NCI-H226 (cell line): Measurements from ENCODE around the gene RERE.
"Not testable (repeated sequence)": the region's sequence is repeated elsewhere in the genome, so short reads cannot be mapped to it uniquely, and the experiment has no call there.

Experiments
- DNase-seq: peaks from one replicate; pipeline ENCODE4 v3.0.0-alpha.2; 2015

RERE gene

DNA sequence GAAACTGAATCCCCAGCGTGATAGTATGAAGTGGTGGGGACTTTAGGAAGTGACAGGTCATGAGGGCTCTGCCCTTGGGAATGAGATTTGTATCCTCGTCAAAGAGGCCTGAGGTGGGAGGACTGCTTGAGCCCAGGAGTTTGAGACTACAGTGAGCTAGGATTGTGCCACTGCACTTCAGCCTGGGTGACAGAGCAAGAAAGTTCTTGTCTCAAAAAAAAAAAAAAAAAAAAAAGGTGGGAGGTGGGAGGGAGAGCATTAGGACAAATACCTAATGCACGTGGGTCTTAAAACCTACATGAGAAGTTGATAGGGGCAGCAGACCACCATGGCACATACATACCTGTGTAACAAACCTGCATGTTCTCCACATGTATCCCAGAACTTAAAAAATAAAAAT, 24.0 kb upstream of the RERE start:
- DNase-seq, result no peak

DNA sequence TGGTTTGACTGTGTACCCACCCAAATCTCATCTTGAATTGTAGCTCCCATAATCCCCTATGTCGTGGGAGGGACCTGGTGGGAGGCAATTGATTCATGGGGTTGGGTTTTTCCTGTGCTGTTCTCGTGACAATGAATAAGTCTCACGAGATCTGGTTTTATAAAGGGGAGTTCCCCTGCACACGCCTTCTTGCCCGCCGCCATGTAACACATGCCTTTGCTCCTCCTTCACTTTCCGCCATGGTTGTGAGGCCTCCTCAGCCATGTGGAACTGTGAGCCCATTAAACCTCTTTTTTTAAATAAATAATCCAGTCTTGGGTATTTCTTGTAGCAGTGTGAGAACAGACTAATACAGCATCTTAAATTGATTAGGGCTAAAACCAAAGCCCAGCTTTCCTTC, 22.6 kb upstream of the RERE start:
- no peak for DNase-seq

DNA sequence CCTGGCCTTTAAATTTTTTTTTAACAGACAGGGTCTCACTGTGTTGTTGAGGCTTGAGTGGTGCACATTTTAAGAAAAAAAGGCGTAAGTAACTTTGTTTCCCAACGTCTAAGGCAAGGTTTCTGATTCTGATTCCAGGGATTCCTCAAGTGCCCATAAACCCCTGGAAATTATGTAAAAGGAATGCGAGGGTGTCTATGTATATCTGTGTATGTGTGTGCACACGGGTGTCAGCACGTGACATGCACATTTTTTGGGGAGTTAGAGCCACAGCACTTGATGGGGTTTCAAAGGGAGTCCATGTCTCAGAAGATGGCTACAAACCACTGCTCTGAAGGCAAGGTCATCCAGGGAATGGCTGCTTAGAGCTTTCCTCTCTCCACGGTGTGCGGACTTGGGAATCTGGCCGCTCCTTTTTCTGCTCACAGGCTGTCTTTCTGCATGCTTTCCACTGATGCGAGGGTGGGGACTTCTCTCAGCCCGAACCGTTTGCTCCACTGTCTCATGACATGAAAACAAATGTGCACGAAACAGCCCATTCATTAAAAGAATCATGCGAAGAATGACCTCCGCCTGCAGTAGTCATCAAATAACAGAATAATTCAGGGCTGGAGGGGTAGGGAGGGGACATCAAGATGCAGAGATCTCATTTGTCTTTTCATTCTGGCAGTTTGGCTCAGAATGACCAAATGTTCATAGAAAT, 18.7 kb upstream of the RERE start:
- no peak for DNase-seq

DNA sequence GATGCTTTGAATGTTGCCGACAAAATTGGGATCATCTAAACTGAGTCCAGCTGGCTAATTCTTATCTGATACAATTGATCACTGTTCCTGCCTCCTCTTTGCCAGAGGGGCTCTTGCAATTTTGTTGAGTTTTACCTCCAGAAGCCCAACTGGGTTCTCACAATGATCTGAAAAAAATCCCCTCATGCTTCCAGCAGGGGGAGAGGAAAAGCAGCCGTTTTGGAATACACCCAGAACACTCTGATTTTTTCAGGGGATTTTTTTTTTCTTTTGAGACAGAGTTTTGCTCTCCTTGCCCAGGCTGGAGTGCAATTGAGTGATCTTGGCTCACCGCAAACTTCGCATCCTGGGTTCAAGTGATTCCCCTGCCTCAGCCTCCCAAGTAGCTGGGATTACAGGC, 13.9 kb upstream of the RERE start:
- DNase-seq, result no peak

DNA sequence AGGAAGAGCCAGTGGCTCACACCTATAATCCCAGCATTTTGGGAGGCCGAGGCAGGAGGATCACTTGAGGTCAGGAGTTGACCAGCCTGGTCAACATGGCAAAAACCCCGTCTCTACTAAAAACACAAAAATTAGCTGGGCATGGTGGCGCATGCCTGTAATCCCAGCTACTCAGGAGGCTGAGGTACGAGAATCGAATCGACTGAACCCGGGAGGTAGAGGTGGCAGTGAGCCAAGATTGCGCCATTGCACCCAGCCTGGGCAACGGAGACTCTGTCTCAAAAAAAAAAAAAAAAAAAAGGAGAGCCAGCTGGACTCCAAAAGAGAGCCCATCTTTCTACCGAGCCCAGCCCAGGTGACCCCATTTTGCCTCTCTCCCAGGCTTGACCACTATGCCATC, 13.3 kb upstream of the RERE start:
- DNase-seq, result not testable (repeated sequence)

DNA sequence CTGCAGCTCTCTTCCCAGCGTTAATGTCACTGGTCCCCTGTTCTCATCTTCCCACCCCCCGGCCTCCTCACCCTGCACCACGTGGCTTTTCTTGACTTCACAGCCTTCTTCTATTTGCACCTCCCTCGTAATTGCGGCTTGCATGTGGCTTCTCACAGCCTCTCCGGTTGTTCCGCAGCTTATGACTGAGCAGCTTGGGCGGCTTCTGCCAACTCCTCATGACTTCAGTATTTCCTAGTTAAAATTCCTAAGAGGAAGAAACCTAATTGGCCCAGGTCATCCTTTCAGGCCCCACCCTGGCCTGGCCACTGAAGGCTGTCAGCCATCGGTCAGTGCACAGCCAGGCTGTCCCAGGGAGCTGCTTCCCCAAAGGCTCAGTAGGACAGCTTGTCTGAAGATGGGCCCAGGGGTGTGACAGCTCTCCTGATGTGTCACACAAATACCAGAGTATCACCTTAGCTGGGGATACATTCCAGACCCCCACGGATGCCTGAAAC, 8.6 kb upstream of the RERE start:
- peak; percentile 37 for DNase-seq

DNA sequence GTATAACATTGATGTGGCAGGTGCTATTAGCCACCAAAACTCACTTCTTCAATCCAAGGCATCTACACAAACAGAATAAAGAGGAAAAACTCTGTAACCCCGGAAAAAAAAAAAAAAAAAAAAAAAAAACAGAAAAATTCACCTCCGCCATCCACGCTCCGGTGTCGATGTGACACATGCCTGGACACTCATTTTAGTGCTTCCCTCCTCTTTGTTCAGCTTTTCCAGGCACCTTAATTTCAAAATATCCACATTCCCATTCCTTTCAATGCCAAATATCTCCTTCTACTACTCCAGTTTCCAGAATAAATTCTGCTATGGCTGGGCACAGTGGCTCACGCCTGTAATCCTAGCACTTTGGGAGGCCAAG, 5.8 kb upstream of the RERE start:
- no peak for DNase-seq

DNA sequence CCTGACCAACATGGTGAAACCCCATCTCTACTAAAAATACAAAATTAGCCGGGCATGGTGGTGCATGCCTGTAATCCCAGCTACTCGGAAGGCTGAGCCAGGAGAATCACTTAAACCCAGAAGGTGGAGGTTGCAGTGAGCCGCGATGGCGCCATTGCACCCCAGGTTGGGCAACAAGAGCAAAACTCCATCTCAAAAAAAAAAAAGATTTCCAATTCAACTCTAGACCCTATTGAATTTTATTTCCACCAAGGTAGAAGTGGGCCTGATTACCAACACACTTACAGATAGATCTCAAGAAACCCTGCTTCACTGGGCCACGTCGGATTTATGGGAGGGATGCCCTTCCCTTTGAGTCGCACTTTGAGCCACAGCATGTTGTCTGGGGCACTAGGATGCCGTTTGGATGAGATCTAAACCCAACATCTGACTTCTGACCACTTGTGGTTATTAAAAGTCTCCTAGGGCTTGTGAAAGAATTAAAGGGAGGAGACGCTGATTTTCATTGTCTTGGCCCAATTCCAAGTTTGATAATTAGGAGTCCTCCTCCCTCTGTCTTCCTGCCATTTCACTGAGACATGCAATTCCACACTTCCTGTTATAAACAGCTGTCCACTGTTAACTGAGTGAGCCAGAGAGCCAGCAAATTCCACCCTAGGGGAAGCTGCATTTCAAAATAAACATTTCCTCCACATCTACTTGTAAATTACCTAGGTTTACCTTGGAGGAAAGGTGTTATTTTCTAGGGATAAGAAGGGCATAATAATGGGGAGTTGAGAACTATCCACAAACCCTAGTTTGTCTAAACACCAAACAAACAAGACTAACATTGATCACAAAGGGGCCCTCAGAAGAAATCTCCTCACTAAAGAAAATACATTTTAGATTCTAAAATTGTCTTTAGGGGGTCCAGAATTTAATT, 5.2 kb upstream of the RERE start:
- peak; percentile 76 for DNase-seq

DNA sequence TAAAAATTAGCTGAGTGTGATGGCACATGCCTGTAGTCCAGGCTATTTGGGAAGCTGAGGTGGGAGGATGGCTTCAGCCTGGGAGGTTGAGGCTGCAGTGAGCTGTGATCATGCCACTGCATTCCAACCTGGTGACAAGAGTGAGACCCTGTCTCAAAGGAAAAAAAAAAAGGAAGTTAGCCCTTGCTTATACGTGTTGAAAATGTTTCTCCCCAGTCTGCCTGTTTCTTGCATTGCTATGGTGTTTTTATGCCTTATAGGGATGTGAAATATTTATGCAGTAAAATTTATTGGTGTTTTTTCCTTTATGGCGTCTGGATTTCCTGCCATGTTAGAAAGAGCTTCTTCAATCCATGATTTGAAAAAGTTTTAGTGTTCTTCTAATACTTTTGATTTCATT, 3.6 kb upstream of the RERE start:
- no peak for DNase-seq

DNA sequence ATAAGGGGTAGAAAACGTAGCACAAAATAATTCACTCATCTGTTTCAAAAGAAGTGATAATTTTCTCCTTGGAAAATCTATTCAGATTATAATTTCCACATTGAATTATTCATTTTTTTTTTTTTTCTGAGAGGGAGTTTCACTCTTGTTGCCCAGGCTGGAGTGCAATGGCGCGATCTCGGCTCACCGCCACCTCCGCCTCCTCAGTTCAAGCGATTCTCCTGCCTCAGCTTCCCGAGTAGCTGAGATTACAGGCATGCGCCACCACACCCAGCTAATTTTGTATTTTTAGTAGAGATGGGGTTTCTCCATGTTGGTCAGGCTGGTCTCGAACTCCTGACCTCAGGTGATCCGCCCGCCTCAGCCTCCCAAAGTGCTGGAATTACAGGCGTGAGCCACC, 1.3 kb upstream of the RERE start:
- DNase-seq, result not testable (repeated sequence)

DNA sequence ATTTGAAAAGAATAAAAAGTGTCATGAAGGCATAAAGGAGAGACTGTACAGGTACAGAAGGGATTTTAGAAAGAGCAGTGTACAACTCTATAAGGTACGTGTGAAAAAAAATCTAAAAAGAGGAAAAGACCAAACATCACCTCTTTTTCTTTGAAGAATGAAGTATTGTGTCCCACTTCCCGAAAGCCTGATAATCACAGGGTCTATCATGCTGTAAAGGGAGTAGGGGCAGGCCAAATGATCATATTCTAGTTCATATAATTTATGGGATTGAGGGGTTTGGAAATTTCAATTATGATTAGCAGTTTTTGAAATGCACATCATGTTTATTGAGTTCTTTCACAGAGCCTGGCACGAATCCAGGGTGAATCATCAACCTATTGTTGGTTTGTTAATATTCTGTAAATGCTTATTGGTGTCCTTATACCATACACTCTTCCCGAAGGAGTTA, 910 bp upstream of the RERE start:
- peak; percentile 15 for DNase-seq

DNA sequence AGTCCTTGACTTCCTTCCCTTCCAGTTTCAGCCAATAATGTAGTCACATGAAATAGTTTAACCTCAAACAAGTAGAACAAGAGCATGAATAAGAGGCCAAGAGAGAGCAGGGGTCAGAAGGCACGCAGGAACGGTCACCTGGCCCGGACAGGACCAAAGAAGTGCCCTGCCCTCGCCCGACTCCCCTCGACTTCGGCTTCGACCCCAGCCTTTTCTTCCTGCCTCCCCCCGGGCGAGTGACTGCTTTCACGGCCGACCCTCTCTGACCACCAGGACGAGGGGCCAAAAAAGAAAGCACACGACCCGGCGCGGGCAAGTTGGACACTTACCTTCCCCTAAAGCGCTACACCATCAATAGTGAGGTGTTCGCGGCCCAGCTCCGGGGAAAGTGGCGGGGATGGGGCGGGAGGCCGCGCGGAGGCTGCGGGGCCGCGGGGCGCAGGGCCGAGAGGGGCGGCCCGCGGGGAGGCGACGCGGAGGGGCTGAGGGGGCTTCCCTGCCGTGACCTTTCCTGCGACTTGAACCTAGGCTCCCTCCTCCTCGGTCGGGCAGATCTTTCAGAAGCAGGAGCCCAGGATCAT, 519 bp downstream of the RERE start:
- no peak for DNase-seq

DNA sequence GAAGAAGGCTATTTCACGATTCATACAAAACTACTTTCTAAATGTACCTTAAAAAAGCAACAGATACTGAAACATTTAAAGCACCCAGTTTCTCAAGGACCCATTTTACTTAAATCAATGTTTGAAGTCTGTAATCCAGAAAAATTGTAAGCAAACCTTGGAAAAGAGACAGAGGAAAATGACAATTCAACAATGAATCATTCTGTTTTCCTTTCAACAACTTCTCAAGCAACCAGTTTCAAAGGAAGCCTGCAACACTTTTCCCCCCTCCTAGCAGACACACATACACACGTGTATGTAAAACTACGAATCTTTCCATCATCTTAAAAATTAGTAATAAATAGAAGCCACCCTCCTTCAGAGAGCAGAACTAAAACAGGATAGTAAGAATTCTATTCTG, 1.2 kb downstream of the RERE start:
- DNase-seq, result no peak

DNA sequence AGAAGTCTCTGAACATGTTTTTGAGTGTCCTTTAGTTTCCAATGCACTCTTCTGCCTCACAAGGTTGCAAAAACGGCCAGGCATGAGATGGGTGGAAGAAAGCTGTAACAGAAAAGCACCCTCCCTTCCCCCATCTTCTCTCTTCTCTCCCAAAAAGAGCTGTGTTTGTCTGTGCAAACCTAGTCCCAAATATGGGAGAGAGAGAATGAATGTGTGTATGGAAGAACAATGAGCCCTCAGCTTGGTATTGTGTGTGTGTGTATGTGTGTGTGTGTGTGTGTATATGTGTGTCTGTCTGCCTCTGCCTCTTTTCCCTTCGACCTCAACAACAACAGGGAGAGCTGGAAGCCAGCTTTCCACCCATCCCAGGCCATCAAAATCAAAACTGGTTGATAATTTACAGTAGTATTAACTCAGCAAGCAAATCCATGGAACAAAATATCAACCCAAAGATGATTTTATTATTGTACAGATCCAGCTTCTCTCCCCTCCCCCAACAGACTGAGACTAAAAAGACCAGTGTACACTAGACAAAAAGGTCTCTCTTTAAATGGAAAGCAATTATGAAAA, 1.8 kb downstream of the RERE start:
- DNase-seq, result no peak

DNA sequence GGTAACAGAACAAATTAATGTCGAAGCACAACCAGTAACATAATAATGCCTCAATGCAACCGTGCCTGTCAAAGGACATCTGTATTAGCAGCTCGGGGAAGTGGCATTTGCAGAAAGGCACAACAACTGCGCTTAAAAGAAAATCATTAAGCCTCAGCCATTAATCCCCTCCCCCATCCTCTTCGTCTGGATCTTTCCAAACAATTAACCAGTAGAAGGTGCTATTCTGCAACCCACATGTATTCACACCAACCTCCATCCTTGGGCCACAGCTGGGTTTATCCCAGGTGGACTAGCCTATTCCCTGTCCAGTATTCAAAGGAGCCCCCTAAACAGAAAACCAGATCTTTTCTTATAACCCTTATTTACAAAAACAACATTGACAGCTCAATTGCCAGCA, 2.6 kb downstream of the RERE start:
- no peak for DNase-seq

DNA sequence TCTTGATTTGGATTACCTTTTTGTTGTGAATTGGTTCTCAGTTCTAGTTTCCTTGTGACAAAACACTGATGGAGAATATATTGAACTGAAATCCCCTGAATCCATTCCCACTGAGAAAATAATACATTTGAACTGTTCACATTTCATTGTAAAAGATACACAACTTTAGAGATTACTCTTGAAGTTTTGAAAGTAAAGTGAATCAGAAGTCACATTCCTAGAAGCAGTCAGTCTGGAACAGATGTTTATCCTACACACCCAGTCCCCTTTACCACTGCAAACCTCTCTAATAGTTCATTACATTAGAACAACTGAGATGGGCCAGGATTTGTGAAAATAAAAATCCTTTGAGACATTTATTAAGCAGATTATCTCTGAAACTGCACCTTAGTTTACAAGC, 3.4 kb downstream of the RERE start:
- no peak for DNase-seq

DNA sequence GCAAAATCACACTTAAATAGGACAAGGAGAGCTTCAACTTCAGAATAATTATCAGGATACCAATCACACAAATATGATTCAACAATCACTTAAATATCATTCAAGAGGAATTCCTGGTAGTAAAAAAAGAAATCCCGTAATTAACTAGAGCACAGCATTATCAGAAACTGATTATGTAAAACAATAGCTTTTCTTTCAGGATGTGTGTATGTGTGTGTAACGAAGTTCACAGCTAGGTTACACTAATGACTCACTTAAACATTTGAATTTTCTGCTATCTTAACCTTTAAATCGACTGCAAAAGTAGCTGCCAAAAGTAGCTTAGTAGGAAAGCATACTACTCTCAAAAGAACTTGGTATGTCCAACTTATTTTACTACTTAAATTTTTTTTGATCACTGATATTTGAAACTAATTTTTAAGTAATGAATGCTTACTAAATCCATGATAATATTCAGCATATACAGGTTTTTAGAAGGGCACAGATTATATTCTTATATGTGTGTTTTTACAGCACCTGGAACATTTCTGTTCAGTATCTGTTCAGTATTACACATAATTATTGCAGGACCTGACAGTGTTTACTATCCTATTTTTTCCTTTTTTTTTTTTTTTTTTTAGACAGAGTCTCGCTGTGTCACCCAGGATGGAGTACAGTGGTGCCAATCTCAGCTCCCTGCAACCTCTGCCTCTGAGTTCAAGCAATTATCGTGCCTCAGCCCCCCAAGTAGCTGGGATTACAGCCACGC, 4.2 kb downstream of the RERE start:
- DNase-seq, result no peak

DNA sequence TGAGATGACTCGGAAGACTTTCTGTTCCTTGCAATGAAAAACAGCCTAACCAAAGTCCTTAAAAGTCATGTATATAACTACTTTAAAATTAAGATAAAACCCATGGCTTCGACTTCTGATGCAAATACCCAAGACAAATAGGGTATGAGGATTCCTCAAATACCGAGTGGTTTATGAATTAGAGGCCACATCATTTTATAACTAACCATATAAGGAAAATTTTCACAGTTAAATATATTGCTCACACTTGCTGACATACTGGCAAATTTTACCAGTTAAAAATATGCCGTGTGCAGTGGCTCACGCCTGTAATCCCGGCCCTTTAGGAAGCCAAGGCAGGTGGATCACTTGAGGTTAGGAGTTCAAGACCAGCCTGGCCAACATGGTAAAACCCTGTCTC, 5.4 kb downstream of the RERE start:
- no peak for DNase-seq

DNA sequence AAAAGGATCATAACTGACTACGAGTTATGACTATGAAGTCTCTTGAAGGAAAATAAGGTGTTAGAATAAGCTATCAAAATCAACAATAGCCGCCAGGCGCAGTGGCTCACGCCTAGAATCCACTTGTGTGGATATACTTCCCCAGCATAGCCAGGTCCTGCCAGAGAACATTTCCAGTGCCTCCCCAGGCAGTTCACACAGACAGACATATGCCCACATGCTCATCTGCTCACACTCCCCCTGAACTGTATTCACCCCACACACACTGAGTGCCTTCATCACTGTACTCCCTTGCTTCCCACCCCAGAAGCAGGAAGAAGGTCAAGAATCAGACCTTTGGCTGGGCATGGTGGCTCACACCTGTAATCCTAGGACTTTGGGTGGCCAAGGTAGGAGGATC, 6.5 kb downstream of the RERE start:
- DNase-seq, result no peak

DNA sequence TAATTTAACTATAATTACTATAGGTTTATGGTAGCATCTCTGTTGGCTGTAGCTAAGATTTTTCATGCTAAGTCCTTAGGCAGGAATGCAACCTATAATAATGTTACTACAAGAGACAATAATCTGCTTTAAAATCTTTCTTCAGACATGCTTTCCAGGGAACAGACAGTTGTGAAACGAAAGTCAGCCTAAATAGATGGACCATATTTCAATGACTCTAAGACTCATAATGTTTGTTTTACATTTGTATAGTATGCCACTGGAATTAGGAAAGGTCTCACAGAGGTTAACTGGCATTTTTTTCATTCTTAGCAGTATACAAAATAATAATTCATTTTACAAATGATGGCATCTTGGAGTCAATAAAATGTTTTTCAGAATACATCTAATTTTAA, 8.1 kb downstream of the RERE start:
- DNase-seq, result no peak

DNA sequence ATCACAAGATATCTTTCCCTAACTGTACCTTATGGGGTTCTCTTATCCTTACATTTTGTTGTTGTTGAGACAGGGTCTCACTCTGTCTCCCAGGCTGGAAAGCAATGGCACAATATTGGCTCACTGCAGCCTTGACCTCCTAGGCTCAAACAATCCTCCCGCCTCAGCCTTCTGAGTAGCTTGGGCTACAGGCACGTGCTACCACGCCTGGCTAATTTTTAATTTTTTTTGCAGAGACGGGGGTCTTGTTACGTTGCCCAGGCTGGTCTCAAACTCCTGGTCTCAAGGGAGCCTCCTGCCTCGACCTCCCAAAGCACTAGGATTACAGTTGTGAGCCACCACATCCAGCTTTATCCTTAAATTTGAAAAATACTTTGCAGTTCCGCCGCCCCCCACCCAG, 10.4 kb downstream of the RERE start:
- no peak for DNase-seq

DNA sequence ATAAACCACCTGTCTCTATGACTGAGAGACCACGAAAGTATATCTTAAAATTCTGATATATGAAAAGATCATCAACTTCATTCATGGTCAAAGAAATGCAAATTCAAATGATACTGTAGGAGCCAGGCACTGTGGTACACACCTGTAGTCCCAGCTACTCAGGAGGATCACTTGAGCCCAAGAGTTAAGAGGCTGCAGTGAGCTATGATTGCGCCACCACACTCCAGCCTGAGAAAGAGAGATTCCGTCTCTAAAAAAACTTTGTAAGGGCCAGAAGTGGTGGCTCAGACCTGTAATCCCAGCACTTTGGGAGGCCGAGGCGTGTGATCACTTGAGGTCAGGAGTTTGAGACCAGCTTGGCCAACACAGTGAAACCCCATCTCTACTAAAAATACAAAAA, 17.0 kb downstream of the RERE start:
- no peak for DNase-seq

DNA sequence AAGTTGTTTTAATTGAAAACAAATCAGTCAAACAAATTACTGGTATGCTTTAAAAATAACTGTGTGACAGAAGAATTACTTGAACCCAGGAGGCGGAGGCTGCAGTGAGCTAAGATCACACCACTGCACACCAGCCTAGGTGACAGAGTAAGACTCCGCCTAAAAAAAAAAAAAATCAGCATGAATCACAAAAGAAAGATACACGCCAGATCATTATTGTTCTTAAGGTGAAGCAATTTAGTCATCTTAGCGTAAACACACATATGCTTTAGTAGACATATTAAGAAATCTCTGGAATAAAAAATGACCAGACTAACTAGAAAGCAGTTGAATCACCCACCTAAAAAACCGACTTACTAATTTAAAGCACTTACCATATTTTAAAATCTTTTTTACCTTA, 20.2 kb downstream of the RERE start:
- DNase-seq, result no peak
